Forelimb muscle (tissue), 1 donor: Measurements from ENCODE around the gene PXN. TPM values are rescaled to one million over a fixed set of nuclear protein-coding genes. Genes with fewer than 3 reads are reported as not detected.

ENCODE experiments used
- DNase-seq: peaks from one replicate; pipeline ENCODE4 v3.0.0-alpha.2; 2013; ENCODE audit warnings: low read depth
- polyA plus RNA-seq: library from polyadenylated mRNA; unstranded; fragments of 120-200 nt; gene quantifications from one replicate; pipeline ENCODE4 v1.2.1, GENCODE V29; 2013; ENCODE audit not compliant: insufficient read length

Gene PXN
- polyA plus RNA-seq, 1 donor: 169 TPM

DNA sequence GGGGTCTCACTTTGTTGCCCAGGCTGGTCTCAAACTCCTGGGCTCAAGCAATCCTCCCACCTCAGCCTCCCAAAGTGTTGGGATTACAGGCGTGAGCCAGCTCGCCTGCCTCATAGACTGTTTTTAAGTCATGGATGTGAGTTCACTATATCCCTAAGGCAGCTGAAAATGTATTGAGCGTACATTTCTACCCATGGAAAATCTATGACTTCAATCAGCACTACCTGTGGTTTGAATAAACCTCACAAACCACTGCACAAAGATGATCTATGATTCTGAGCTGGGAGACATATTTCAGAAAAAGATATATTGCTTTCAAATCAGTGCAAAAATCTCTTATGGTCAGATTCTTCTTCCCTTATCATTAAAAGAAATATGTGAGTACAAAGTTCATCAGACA is 93.5 kb downstream of the PXN start:
- no peak for DNase-seq

GRCh38 chr12:120170631-120171030 is 94.9 kb downstream of the PXN start:
- no peak for DNase-seq

- no peak for DNase-seq
Observed at GRCh38 chr12:120169946-120170345, 95.6 kb downstream of the PXN start.

DNA sequence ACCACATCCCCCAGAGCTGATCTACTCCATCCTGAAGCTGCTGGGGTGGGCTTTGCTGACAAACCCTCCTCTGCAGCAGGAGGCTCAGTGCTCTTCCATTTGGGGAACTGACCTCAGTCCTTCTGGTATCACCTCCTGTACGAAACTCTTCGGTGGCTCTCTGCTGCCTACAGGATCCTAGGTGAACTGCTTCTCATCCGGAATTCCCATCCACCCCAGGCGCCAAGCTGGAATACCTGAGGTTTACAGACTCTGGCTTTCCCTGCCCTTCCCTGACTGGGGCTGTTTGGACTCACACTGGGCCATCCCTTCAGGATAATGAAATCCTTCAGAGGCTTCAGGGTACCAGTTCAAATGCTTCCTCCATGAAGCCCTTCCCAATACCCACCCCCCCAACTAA is 97.2 kb downstream of the PXN start:
- DNase-seq: no peak

DNA sequence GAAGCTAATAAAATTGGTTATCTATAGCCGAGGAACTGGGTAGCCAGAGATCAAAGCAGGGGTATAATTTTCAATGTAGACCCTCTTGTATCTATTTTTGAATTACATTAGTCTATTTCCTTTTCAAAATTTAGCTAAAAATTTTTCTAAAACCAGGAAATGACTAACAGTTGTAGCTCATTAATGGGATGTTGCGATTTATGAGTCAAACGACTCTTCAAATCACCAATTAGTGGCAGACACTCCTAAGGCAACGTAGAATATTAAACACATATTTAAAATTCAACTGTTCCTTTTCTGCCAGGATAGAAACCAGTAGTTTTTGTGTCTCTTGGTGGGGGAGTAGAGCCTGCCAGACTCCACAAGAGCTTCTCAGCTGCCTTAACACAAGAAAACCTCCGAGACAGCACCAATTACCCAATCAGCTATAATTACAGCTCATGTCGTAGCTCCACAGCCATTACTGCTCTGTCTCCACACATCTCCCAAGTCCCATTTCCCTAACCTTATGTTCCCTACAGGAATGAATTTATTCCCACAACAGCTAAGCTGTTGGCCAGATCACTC is 97.9 kb downstream of the PXN start:
- DNase-seq: no peak

GRCh38 chr12:120164293-120164692 is 101.2 kb downstream of the PXN start:
- no peak for DNase-seq

DNA sequence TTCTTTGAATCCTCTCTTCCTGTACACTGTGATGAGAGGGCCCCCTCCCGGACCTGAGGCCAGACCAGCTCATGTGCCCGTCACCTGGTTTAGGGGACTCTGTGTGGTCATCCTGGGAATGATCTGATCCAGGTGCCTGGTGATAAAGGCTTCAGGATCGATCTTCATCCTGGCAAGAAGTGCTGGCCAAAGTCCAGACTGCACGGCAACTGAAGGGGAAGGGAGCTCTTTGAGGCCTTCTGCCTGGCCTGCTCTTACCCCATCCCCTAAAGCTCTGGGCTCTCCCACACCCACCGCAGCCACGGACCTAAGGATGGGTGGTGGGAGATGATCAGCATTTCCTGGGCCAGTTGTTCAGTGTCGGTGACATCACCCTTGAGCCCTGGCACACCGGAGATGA is 102.8 kb downstream of the PXN start:
- no peak for DNase-seq

DNA sequence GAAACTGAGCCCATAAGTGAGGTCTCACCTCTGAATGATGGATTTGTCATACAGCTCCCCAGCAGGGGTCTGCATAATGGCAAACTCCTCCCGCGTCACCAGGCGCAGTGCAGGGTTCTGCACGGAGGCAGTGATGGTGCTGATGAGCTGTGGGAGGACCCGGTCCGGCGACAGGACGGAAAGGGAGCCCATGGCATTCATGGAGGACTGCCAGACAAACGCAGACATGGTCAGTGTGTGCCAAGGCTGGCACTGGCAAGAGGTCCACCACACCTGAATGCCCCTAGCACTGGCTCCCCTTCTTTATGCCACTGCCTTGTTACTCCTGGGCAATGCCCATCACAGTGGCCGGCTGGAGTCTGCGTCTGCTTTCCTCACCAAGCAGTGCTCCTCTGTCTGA is 103.7 kb downstream of the PXN start:
- no peak for DNase-seq

Other genes with a start within 250 kb of the PXN start
- 31.5 TPM for gene RAB35, start 149.0 kb downstream of the PXN start, polyA plus RNA-seq
- gene GCN1, start 71.0 kb downstream of the PXN start, polyA plus RNA-seq: 37.9 TPM
- 4,306 TPM for gene RPLP0, start 64.6 kb downstream of the PXN start, polyA plus RNA-seq
- gene RNU4-2, start 26.2 kb upstream of the PXN start, polyA plus RNA-seq: not detected
- not detected for gene RNU4-1, start 27.5 kb upstream of the PXN start, polyA plus RNA-seq
- 4.9 TPM for gene SIRT4, start 36.6 kb upstream of the PXN start, polyA plus RNA-seq
- gene PLA2G1B, start 62.0 kb upstream of the PXN start, polyA plus RNA-seq: not detected
- gene MSI1, start 103.4 kb upstream of the PXN start, polyA plus RNA-seq: 4.4 TPM
- gene COX6A1, start 172.4 kb upstream of the PXN start, polyA plus RNA-seq: 96.9 TPM
- 35.0 TPM for gene TRIAP1, start 180.7 kb upstream of the PXN start, polyA plus RNA-seq
- gene GATC, start 180.7 kb upstream of the PXN start, polyA plus RNA-seq: 15.0 TPM
- gene SRSF9, start 204.0 kb upstream of the PXN start, polyA plus RNA-seq: 84.8 TPM
- 284 TPM for gene DYNLL1, start 230.4 kb upstream of the PXN start, polyA plus RNA-seq